HPDE6-E6E7 (cell line): ENCODE data around the gene OR10K2.

Experiments
- DNase-seq: peaks from one replicate; pipeline ENCODE4 v3.0.0; 2011; ENCODE audit warnings: missing footprints; ENCODE audit errors: extremely low spot score

The OR10K2 gene

GRCh38 chr1:158371188-158371953 is 54.7 kb downstream of the OR10K2 start:
- no peak for DNase-seq
